Panc1 (cell line): ENCODE results near the gene PPP2R3A.
A peak's percentile ranks its signal among the peaks of the same experiment; 100 is the strongest.

Experiments used
- CTCF ChIP-seq: fragments of 450-650 bp; IDR thresholded peaks from 2 replicates; pipeline ENCODE4 v1.5.1; 2017; ENCODE audit warnings: mild to moderate bottlenecking
- REST ChIP-seq, 2 experiments: IDR thresholded peaks; 2 replicates each; pipeline ENCODE4 v1.6.1; 2011 to 2012; ENCODE audit warnings: low read depth in 2 of 2, control low read depth in 1 of 2, low read length in 1 of 2, mild to moderate bottlenecking in 1 of 2, moderate library complexity in 1 of 2; ENCODE audit not compliant: insufficient read depth in 1 of 2
- SIN3A ChIP-seq: IDR thresholded peaks from 2 replicates; pipeline ENCODE4 v1.6.1; 2012; ENCODE audit warnings: low read depth, mild to moderate bottlenecking, low read length, moderate library complexity, borderline replicate concordance; ENCODE audit not compliant: insufficient read depth

GRCh38 chr3:135918600-135918999 lies 46.9 kb upstream of the PPP2R3A start:
- TF ChIP-seq CTCF (peak; percentile 60; the same call in 1 of the 2 replicates), REST (IDR thresholded peaks at IDR 0.05; ENCODE audit: insufficient read depth in 1 of 2, low read depth in 2 of 2, low read length in 1 of 2) (no peak), SIN3A (no peak)
